Transverse colon (tissue), 4 donors: ENCODE measurements around the gene PHYKPL. TPM values are rescaled to one million over a fixed set of nuclear protein-coding genes. Genes with fewer than 3 reads are reported as not detected.

Experiments
- DNase-seq: peaks from one replicate; pipeline ENCODE4 v3.0.0-alpha.2; 2019
- H3K27ac ChIP-seq, 4 donors: fragments of 200-600 bp; sonication (generic); 2 replicates each; pipeline ENCODE4 v1.5.1; 2016 to 2018; ENCODE audit warnings: inconsistent platforms in 4 of 4
- H3K27me3 ChIP-seq: fragments of 200-600 bp; sonication (generic); 2 replicates; pipeline ENCODE4 v1.5.1; 2017; ENCODE audit warnings: inconsistent platforms
- H3K36me3 ChIP-seq, 4 donors: fragments of 200-600 bp; sonication (generic); 2 replicates each; pipeline ENCODE4 v1.5.1; 2017 to 2019; ENCODE audit warnings: inconsistent platforms in 4 of 4
- H3K4me1 ChIP-seq, 4 donors: fragments of 200-600 bp; sonication (generic); 2 replicates each; pipeline ENCODE4 v1.5.1; 2017 to 2020; ENCODE audit warnings: inconsistent platforms in 4 of 4
- H3K4me3 ChIP-seq, 4 donors: fragments of 200-600 bp; sonication (generic); 1 replicate in 1 of 4; 2 replicates in 3 of 4; pipeline versions ENCODE4 v1.5.1 to v1.6.1; 2017 to 2019; ENCODE audit warnings: inconsistent platforms in 4 of 4
- H3K9me3 ChIP-seq, 2 donors: fragments of 200-600 bp; sonication (generic); 2 replicates each; pipeline ENCODE4 v1.5.1; 2017 to 2019; ENCODE audit warnings: inconsistent platforms in 2 of 2
- CTCF ChIP-seq, 5 experiments: fragments of 200-600 bp in 3 of 5; fragments of 450-650 bp in 2 of 5; sonication (generic) in 3 of 5; IDR thresholded peaks; 1 replicate in 2 of 5; 2 replicates in 3 of 5; pipeline ENCODE4 v1.5.1; 2016 to 2017; ENCODE audit warnings: antibody characterized with exemption in 5 of 5, inconsistent platforms in 3 of 5, mild to moderate bottlenecking in 2 of 5, moderate library complexity in 1 of 5
- EP300 ChIP-seq: sonication (generic); formaldehyde crosslinking; IDR thresholded peaks from one replicate; pipeline ENCODE4 v1.6.1; 2017; ENCODE audit warnings: antibody characterized with exemption, low read depth
- POLR2A ChIP-seq: fragments of 450-650 bp; IDR thresholded peaks from one replicate; pipeline ENCODE4 v1.6.1; 2016; ENCODE audit warnings: antibody characterized with exemption, mild to moderate bottlenecking, moderate library complexity
- POLR2AphosphoS5 ChIP-seq, 3 donors: sonication (generic); formaldehyde crosslinking; IDR thresholded peaks; one replicate each; pipeline ENCODE4 v1.6.1; 2016; ENCODE audit warnings: antibody characterized with exemption in 3 of 3
- WGBS, 2 donors: methylation state at CpG; one replicate each; pipeline ENCODE4 v1.1.5; 2018; ENCODE audit warnings: low coverage in 1 of 2; 5-methylcytosine and 5-hydroxymethylcytosine counted together
- in situ Hi-C, 4 donors: fragments of 200-750 bp; cut with MboI; loops; one replicate each; pipeline versions ENCODE4 v1.15.0 to v1.15.1; 2017; ENCODE audit warnings: low sequenced_read_pairs in 3 of 4, low pct_ligation_motif_present in 1 of 4, low pct_unique_long_range_greater_than_20kb in 1 of 4
- intact Hi-C: fragments of 100-400 bp; cut with DNase I; formaldehyde crosslinking; loops from one replicate; pipeline ENCODE4 v1.15.1; 2023; ENCODE audit warnings: low total_unique reads
- total RNA-seq, 4 donors: library from RNA; depleted of rRNA; stranded (reverse); fragments of >200 nt; gene quantifications; one replicate each; pipeline ENCODE4 v1.1.0, GENCODE V29; 2016

PHYKPL gene
- total RNA-seq, 4 donors from 2014 or later: 124 to 405 (median 197) TPM

GRCh38 chr5:178238711-178239592 lies 6.3 kb upstream of the PHYKPL start:
- in situ Hi-C loops (no loop called here), intact Hi-C loops (no loop called here)
- no peak overlapping the region for H3K4me3 ChIP-seq
- TF ChIP-seq EP300 (no peak), CTCF (IDR thresholded peaks at IDR 0.05) (no peak), POLR2AphosphoS5 (IDR thresholded peaks at IDR 0.05) (no peak), POLR2A (no peak)
- H3K9me3 ChIP-seq: no peaks in the 10 kb centered on the region
- H3K36me3 ChIP-seq: no peaks in the 10 kb centered on the region
- DNase-seq: no peak
- peak overlapping the region in 3 of 4 donors; percentile 12 to 51 (median 42) for H3K27ac ChIP-seq
- H3K4me1 ChIP-seq: peaks cover 0 to 39% (median 17%) of the 10 kb centered on the region in 4 donors
- 70% methylated on average over 16 of the region's 17 CpGs; no CpG with 5 or more reads in 1 of the 2 donors for WGBS, 2 donors
- no peaks in the 10 kb centered on the region for H3K27me3 ChIP-seq

GRCh38 chr5:178238313-178238635 lies 5.7 kb upstream of the PHYKPL start:
- H3K27me3 ChIP-seq: no peaks in the 10 kb centered on the region
- 90 to 97% methylated on average over 2 to 6 of the region's 6 CpGs for WGBS, 2 donors
- H3K27ac ChIP-seq: peak overlapping the region in 2 of 4 donors; percentile 40 to 42
- intact Hi-C loops (no loop called here), in situ Hi-C loops (no loop called here)
- no peak overlapping the region for H3K4me3 ChIP-seq
- H3K4me1 ChIP-seq: peaks cover 0 to 40% (median 17%) of the 10 kb centered on the region in 4 donors
- no peaks in the 10 kb centered on the region for H3K36me3 ChIP-seq
- TF ChIP-seq POLR2A: no peak
- TF ChIP-seq POLR2AphosphoS5 (IDR thresholded peaks at IDR 0.05): no peak
- no peak for TF ChIP-seq CTCF (IDR thresholded peaks at IDR 0.05)
- no peak for TF ChIP-seq EP300
- DNase-seq: no peak
- H3K9me3 ChIP-seq: no peaks in the 10 kb centered on the region

- Histone ChIP-seq H3K27ac (peak overlapping the region in 3 of 4 donors; percentile 13 to 40 (median 37)), H3K4me1 (peaks cover 4 to 46% (median 22%) of the 10 kb centered on the region in 4 donors), H3K27me3 (no peaks in the 10 kb centered on the region), H3K4me3 (no peak overlapping the region), H3K9me3 (no peaks in the 10 kb centered on the region), H3K36me3 (no peaks in the 10 kb centered on the region)
- DNase-seq: peak; percentile 74
- WGBS, 2 donors: 71 to 100% methylated on average over 1 to 13 of the region's 13 CpGs
- intact Hi-C loops (no loop called here), in situ Hi-C loops (no loop called here)
- TF ChIP-seq EP300 (no peak), POLR2AphosphoS5 (IDR thresholded peaks at IDR 0.05) (peak in 1 of 3 donors; percentile 21)
Measured at GRCh38 chr5:178237431-178238312, 5.1 kb upstream of the PHYKPL start.

- 36 to 41% methylated on average over 2 to 4 of the region's 4 CpGs for WGBS, 2 donors
- TF ChIP-seq EP300: no peak
- no peak for TF ChIP-seq CTCF (IDR thresholded peaks at IDR 0.05)
- no peak for TF ChIP-seq POLR2A
- TF ChIP-seq POLR2AphosphoS5 (IDR thresholded peaks at IDR 0.05): no peak
- Histone ChIP-seq H3K9me3 (no peaks in the 10 kb centered on the region), H3K36me3 (no peaks in the 10 kb centered on the region), H3K27me3 (no peaks in the 10 kb centered on the region), H3K4me1 (peaks cover 4 to 48% (median 23%) of the 10 kb centered on the region in 4 donors), H3K4me3 (no peak overlapping the region), H3K27ac (peak overlapping the region in 2 of 4 donors; percentile 13 to 37)
- no peak for DNase-seq
- intact Hi-C loops (no loop called here), in situ Hi-C loops (no loop called here)
Measured at GRCh38 chr5:178236679-178237078, 4.1 kb upstream of the PHYKPL start.
